Panc1 (cell line): Measurements from ENCODE around the gene UMOD. TPM values are rescaled to one million over a fixed set of nuclear protein-coding genes. Genes with fewer than 3 reads are reported as not detected.

ENCODE experiments used
- ATAC-seq: fragments of 200-7000 bp; cut with Tn5 transposase; 2 replicates; pipeline ENCODE4 v1.9.1; 2020; ENCODE audit warnings: mild to moderate bottlenecking, moderate library complexity
- BruUV-seq: library from RNA; stranded (reverse); fragments of 400-500 nt; replicated peaks from 2 replicates; lab custom pipeline; 2021; lab: Mats Ljungman, UMichigan
- CTCF ChIA-PET: fragments of 300-600 bp; sonication (Branson Sonifier 250); formaldehyde crosslinking; loops from one replicate; lab custom pipeline; 2022; ENCODE audit warnings: antibody characterized with exemption; lab: Charles Lee
- POLR2A ChIA-PET: fragments of 300-600 bp; sonication (Branson Sonifier 250); formaldehyde crosslinking; loops from one replicate; lab custom pipeline; 2022; ENCODE audit warnings: antibody characterized with exemption; lab: Charles Lee
- DNase-seq: peaks from one replicate; pipeline ENCODE4 v3.0.0-alpha.2; 2010; ENCODE audit warnings: low read depth, low spot score
- H3K27ac ChIP-seq: 2 replicates; pipeline ENCODE4 v1.5.1; 2011; ENCODE audit warnings: mild to moderate bottlenecking, low read length, inconsistent platforms
- H3K27me3 ChIP-seq: fragments of 200-500 bp; sonication (Bioruptor generic); 2 replicates; pipeline ENCODE4 v1.6.0; 2014; ENCODE audit warnings: low read length, inconsistent platforms; ENCODE audit not compliant: control insufficient read depth, insufficient read depth
- H3K36me3 ChIP-seq: fragments of 200-500 bp; sonication (Bioruptor generic); 2 replicates; pipeline ENCODE4 v1.5.1; 2014; ENCODE audit warnings: inconsistent platforms, mild to moderate bottlenecking, low read length, moderate library complexity; ENCODE audit not compliant: control insufficient read depth, insufficient read depth
- H3K4me1 ChIP-seq: 2 replicates; pipeline ENCODE4 v1.5.1; 2011; ENCODE audit warnings: inconsistent platforms, mild to moderate bottlenecking, low read length, moderate library complexity; ENCODE audit not compliant: control insufficient read depth, insufficient read depth
- H3K4me3 ChIP-seq, 2 experiments: 2 replicates each; pipeline ENCODE4 v1.5.1; 2011 to 2012; ENCODE audit warnings: low read depth in 2 of 2, low read length in 2 of 2, mild to moderate bottlenecking in 2 of 2, inconsistent platforms in 1 of 2, moderate library complexity in 1 of 2
- H3K9me3 ChIP-seq: fragments of 200-500 bp; sonication (Bioruptor generic); 2 replicates; pipeline ENCODE4 v1.5.1; 2014; ENCODE audit warnings: low read depth, mild to moderate bottlenecking, inconsistent platforms, low read length, moderate library complexity; ENCODE audit not compliant: control insufficient read depth, insufficient read depth
- POLR2AphosphoS5 ChIP-seq: IDR thresholded peaks from 2 replicates; pipeline ENCODE4 v1.6.1; 2012; ENCODE audit warnings: mild to moderate bottlenecking, low read depth, low read length, moderate library complexity
- SIN3A ChIP-seq: IDR thresholded peaks from 2 replicates; pipeline ENCODE4 v1.6.1; 2012; ENCODE audit warnings: low read depth, mild to moderate bottlenecking, low read length, moderate library complexity, borderline replicate concordance; ENCODE audit not compliant: insufficient read depth
- TCF7L2 ChIP-seq: IDR thresholded peaks from 2 replicates; pipeline ENCODE4 v1.6.1; 2011; ENCODE audit warnings: mild to moderate bottlenecking, low read depth, low read length, inconsistent platforms
- in situ Hi-C: cut with HindIII; loops from 2 replicates; pipeline ENCODE4 v1.10.0; 2016; ENCODE audit warnings: low sequenced_read_pairs, low pct_unique_long_range_greater_than_20kb
- intact Hi-C: fragments of 100-400 bp; cut with micrococcal nuclease; formaldehyde crosslinking; loops from one replicate; pipeline ENCODE4 v1.10.0; 2022; ENCODE audit not compliant: unreplicated experiment
- total RNA-seq: library from RNA; stranded (reverse); gene quantifications from one replicate; pipeline ENCODE4 v1.2.1, GENCODE V29; 2021; ENCODE audit not compliant: unreplicated experiment
- TF ChIP-seq, protein P1 (sequence below), 2 experiments: IDR thresholded peaks; 2 replicates each; pipeline ENCODE4 v1.6.1; 2011 to 2012; ENCODE audit warnings: low read depth in 2 of 2, control low read depth in 1 of 2, low read length in 1 of 2, mild to moderate bottlenecking in 1 of 2, moderate library complexity in 1 of 2; ENCODE audit not compliant: insufficient read depth in 1 of 2
- TF ChIP-seq, protein P2 (sequence below): fragments of 450-650 bp; IDR thresholded peaks from 2 replicates; pipeline ENCODE4 v1.5.1; 2017; ENCODE audit warnings: mild to moderate bottlenecking

The UMOD gene
- total RNA-seq, 1 experiment from 2014 or later, result not detected

DNA sequence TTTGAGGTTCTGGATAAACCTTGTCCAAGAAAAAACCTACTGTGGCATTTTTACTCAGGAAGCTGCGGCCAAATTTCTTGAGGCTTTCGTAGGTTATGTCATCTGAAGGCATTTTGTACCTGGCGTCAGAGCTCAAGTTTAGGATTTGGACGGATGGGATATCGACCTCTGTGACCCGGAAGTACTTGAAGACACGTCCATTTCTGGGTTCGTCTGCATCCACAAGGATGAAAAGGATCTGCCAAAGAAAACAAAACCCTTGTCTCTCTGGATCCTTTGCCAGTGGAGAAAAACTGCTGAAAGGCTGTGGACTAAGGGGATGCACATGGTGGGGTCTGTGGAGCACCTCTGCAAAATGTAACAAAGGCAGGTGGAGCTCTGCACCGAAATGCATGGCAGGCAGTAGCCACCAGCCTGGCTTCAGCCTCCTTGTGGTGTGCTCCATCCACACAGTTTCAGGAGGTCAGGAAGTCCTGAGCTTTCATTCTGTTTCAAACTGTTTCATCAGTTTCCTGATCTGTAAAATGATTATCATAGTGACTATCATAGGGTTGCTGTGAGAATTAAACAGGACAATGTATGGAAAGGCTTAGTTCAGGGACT is 17.0 kb upstream of the UMOD start:
- no peak for TF ChIP-seq POLR2AphosphoS5
- TF ChIP-seq SIN3A, result no peak
- no peak for TF ChIP-seq TCF7L2
- TF ChIP-seq, protein P1, sequence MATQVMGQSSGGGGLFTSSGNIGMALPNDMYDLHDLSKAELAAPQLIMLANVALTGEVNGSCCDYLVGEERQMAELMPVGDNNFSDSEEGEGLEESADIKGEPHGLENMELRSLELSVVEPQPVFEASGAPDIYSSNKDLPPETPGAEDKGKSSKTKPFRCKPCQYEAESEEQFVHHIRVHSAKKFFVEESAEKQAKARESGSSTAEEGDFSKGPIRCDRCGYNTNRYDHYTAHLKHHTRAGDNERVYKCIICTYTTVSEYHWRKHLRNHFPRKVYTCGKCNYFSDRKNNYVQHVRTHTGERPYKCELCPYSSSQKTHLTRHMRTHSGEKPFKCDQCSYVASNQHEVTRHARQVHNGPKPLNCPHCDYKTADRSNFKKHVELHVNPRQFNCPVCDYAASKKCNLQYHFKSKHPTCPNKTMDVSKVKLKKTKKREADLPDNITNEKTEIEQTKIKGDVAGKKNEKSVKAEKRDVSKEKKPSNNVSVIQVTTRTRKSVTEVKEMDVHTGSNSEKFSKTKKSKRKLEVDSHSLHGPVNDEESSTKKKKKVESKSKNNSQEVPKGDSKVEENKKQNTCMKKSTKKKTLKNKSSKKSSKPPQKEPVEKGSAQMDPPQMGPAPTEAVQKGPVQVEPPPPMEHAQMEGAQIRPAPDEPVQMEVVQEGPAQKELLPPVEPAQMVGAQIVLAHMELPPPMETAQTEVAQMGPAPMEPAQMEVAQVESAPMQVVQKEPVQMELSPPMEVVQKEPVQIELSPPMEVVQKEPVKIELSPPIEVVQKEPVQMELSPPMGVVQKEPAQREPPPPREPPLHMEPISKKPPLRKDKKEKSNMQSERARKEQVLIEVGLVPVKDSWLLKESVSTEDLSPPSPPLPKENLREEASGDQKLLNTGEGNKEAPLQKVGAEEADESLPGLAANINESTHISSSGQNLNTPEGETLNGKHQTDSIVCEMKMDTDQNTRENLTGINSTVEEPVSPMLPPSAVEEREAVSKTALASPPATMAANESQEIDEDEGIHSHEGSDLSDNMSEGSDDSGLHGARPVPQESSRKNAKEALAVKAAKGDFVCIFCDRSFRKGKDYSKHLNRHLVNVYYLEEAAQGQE (IDR thresholded peaks at IDR 0.05; ENCODE audit: insufficient read depth in 1 of 2, low read depth in 2 of 2, low read length in 1 of 2), result no peak
- TF ChIP-seq, protein P2, sequence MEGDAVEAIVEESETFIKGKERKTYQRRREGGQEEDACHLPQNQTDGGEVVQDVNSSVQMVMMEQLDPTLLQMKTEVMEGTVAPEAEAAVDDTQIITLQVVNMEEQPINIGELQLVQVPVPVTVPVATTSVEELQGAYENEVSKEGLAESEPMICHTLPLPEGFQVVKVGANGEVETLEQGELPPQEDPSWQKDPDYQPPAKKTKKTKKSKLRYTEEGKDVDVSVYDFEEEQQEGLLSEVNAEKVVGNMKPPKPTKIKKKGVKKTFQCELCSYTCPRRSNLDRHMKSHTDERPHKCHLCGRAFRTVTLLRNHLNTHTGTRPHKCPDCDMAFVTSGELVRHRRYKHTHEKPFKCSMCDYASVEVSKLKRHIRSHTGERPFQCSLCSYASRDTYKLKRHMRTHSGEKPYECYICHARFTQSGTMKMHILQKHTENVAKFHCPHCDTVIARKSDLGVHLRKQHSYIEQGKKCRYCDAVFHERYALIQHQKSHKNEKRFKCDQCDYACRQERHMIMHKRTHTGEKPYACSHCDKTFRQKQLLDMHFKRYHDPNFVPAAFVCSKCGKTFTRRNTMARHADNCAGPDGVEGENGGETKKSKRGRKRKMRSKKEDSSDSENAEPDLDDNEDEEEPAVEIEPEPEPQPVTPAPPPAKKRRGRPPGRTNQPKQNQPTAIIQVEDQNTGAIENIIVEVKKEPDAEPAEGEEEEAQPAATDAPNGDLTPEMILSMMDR, result no peak
- in situ Hi-C loops, result no loop called here
- no peak for DNase-seq
- no peaks in the 10 kb centered on the region for H3K36me3 ChIP-seq
- H3K9me3 ChIP-seq, result no peaks in the 10 kb centered on the region
- H3K27ac ChIP-seq, result no peak overlapping the region
- intact Hi-C loops, result no loop called here
- ATAC-seq, result no peak
- H3K4me3 ChIP-seq, result no peak overlapping the region
- BruUV-seq, result no TSS peak
- H3K27me3 ChIP-seq, result peaks cover 11% of the 10 kb centered on the region
- ChIA-PET POLR2A (no interaction called here), CTCF (no interaction called here)
- H3K4me1 ChIP-seq, result no peaks in the 10 kb centered on the region

DNA sequence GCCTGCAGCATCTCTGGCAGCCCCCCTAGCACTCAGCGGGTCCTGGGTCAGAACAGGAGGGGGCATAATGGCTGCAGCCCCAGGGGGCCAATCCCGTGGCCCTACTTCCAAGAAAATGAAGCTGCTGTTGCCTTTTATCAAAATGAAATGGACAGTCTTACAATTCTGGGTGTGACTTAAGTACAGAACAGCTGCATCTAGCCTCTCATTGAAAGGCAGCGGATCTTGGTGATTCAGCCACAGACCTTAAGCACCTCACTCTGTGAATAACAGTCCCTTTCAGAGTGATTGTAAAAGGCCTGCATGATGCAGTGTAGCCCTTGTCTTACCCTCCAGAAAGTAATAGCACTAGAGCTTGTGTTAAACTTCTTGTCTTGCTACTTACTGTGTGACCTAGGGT is 11.5 kb upstream of the UMOD start:
- in situ Hi-C loops, result no loop called here
- BruUV-seq, result no TSS peak
- intact Hi-C loops, result no loop called here

More for the DNA sequence above, 11.5 kb upstream of the UMOD start:
- ChIA-PET CTCF (interaction anchor here (0.6 kb wide), 1 partner anchor 22 kb away, joined by 5 read pairs; no protein-coding TSS in a partner anchor), POLR2A (no interaction called here)
- no peaks in the 10 kb centered on the region for H3K9me3 ChIP-seq
- H3K27me3 ChIP-seq, result peaks cover 25% of the 10 kb centered on the region
- ATAC-seq (no peak), DNase-seq (no peak)
- no peak overlapping the region for H3K27ac ChIP-seq
- H3K36me3 ChIP-seq, result no peaks in the 10 kb centered on the region
- H3K4me1 ChIP-seq, result no peaks in the 10 kb centered on the region
- no peak for TF ChIP-seq POLR2AphosphoS5
- TF ChIP-seq, protein P1 (IDR thresholded peaks at IDR 0.05; ENCODE audit: insufficient read depth in 1 of 2, low read depth in 2 of 2, low read length in 1 of 2), result no peak
- no peak for TF ChIP-seq TCF7L2
- TF ChIP-seq, protein P2, result no peak
- no peak for TF ChIP-seq SIN3A
- no peak overlapping the region for H3K4me3 ChIP-seq
